Upper lobe of right lung (tissue), 1 donor: ENCODE measurements around the gene ZNF638. TPM values are rescaled to one million over a fixed set of nuclear protein-coding genes. Genes with fewer than 3 reads are reported as not detected.
"Not testable (repeated sequence)": the region's sequence is repeated elsewhere in the genome, so short reads cannot be mapped to it uniquely, and the experiment has no call there.

ENCODE experiments used
- ATAC-seq: fragments of 200-7000 bp; cut with Tn5 transposase; one replicate; pipeline ENCODE4 v1.9.1; 2020; ENCODE audit warnings: mild to moderate bottlenecking, moderate library complexity
- DNase-seq: peaks from one replicate; pipeline ENCODE4 v3.0.0-alpha.2; 2020
- H3K27ac ChIP-seq: fragments of 200-600 bp; one replicate; pipeline ENCODE4 v1.8.0; 2022
- H3K27me3 ChIP-seq: fragments of 200-600 bp; one replicate; pipeline ENCODE4 v1.8.0; 2022; ENCODE audit warnings: mild to moderate bottlenecking
- H3K36me3 ChIP-seq: fragments of 200-600 bp; one replicate; pipeline ENCODE4 v1.8.0; 2022
- H3K4me1 ChIP-seq: fragments of 200-600 bp; one replicate; pipeline ENCODE4 v1.8.0; 2022
- H3K4me3 ChIP-seq: fragments of 200-600 bp; one replicate; pipeline ENCODE4 v1.8.0; 2022; ENCODE audit warnings: mild to moderate bottlenecking
- H3K9me3 ChIP-seq: fragments of 200-600 bp; one replicate; pipeline ENCODE4 v1.8.0; 2022
- CTCF ChIP-seq: fragments of 200-600 bp; IDR thresholded peaks from one replicate; pipeline ENCODE4 v1.8.0; 2022; ENCODE audit warnings: antibody characterized with exemption
- intact Hi-C: fragments of 100-400 bp; cut with DNase I; formaldehyde crosslinking; loops from one replicate; pipeline ENCODE4 v1.11.0; 2022
- total RNA-seq: library from RNA; stranded (reverse); fragmentation: NEBNext Ultra II Directional; extraction: Animal tissue kit (Norgen Biotek cat#: 25700); gene quantifications from one replicate; pipeline ENCODE4 v1.2.1, GENCODE V29; 2021
- donor health status: DM: no; HTN: yes; CAD: no; lungs with severe emphysema.

ZNF638 gene
- total RNA-seq, 1 donor from 2014 or later = 114 TPM

GRCh38 chr2:71402427-71402826 is 70.8 kb downstream of the ZNF638 start:
- Histone ChIP-seq H3K27ac (no peak overlapping the region), H3K9me3 (no peaks in the 10 kb centered on the region), H3K36me3 (peaks cover 92% of the 10 kb centered on the region), H3K27me3 (no peaks in the 10 kb centered on the region), H3K4me1 (no peaks in the 10 kb centered on the region), H3K4me3 (no peak overlapping the region)
- intact Hi-C loops = no loop called here
- TF ChIP-seq CTCF = no peak
- ATAC-seq (no peak), DNase-seq (no peak)

GRCh38 chr2:71409611-71410010 is 78.0 kb downstream of the ZNF638 start:
- Histone ChIP-seq H3K4me3 (no peak overlapping the region), H3K27ac (no peak overlapping the region), H3K27me3 (no peaks in the 10 kb centered on the region), H3K9me3 (no peaks in the 10 kb centered on the region), H3K4me1 (no peaks in the 10 kb centered on the region), H3K36me3 (peaks cover 57% of the 10 kb centered on the region)
- intact Hi-C loops = no loop called here
- DNase-seq (no peak), ATAC-seq (no peak)
- TF ChIP-seq CTCF = no peak

DNA sequence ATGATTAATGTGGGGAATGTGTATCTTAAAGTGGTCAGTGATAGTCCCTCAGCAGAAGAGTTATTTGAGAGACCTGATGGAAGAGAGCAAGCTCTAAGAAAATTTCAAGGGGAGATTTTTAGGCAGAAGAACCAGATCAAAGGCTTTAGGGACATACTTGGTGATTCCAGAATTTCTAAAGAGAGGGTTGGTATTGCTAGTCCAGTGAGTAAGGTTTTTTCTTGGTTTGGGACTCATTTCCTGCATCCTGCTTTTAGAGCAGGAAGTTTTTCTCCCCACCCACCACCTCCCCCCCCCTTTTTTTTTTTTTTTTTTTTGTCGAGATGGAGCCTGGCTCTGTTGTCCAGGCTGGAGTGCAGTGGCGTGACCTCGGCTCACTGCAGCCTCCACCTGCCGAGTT is 79.1 kb downstream of the ZNF638 start:
- no peak for ATAC-seq
- H3K27ac ChIP-seq = no peak overlapping the region
- no peak overlapping the region for H3K4me3 ChIP-seq
- no peak for TF ChIP-seq CTCF
- peaks cover 46% of the 10 kb centered on the region for H3K36me3 ChIP-seq
- H3K9me3 ChIP-seq = no peaks in the 10 kb centered on the region
- no peaks in the 10 kb centered on the region for H3K27me3 ChIP-seq
- no peaks in the 10 kb centered on the region for H3K4me1 ChIP-seq
- no peak for DNase-seq
- intact Hi-C loops = no loop called here

- H3K9me3 ChIP-seq, intact Hi-C loops, H3K4me1 ChIP-seq, DNase-seq, ATAC-seq, H3K27ac ChIP-seq, H3K27me3 ChIP-seq: not testable (repeated sequence)
- H3K4me3 ChIP-seq = peak overlapping the region; percentile 39
- peaks cover 12% of the 10 kb centered on the region for H3K36me3 ChIP-seq
These were observed 85.3 kb downstream of the ZNF638 start for GRCh38 chr2:71416866-71417265.

GRCh38 chr2:71417300-71418202 is 86.0 kb downstream of the ZNF638 start:
- Histone ChIP-seq H3K27ac (peak overlapping the region; percentile 32), H3K4me1 (no peaks in the 10 kb centered on the region), H3K4me3 (peak overlapping the region; percentile 39), H3K27me3 (no peaks in the 10 kb centered on the region), H3K9me3 (no peaks in the 10 kb centered on the region), H3K36me3 (peaks cover 13% of the 10 kb centered on the region)
- intact Hi-C loops = no loop called here
- no peak for ATAC-seq
- TF ChIP-seq CTCF = no peak
- DNase-seq = no peak

DNA sequence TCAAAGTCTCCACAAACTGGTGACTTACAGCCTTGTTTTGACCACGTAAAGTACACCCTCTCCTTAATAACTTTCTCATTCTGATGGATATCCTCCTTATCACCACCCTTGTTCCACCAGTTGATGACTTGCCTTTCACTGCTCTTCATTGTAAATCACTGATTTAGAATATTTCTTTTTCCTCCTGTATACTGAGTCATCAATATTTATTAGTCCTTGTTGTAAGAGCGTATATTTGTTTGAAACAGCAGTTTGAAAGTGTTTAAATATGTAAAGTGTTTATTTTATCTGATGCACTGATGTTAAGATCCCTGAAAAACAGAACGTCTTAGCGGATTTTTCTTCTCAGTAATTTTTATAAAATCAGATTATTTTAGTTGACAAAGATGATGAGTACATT is 87.6 kb downstream of the ZNF638 start:
- Histone ChIP-seq H3K4me1 (peaks cover 6% of the 10 kb centered on the region), H3K9me3 (no peaks in the 10 kb centered on the region), H3K27ac (no peak overlapping the region), H3K36me3 (peaks cover 29% of the 10 kb centered on the region), H3K4me3 (no peak overlapping the region), H3K27me3 (no peaks in the 10 kb centered on the region)
- intact Hi-C loops = no loop called here
- TF ChIP-seq CTCF = no peak
- ATAC-seq (no peak), DNase-seq (no peak)
